Measurements from ENCODE around the gene UIMC1. TPM values are rescaled to one million over a fixed set of nuclear protein-coding genes. Genes with fewer than 3 reads are reported as not detected.

UIMC1 gene
- total and polyA plus RNA-seq, 2 of the 13 experiments (the other 11 are each of a cell fraction or from before 2014, with no cell fraction given), result 18.9 to 32.7 TPM

GRCh38 chr5:176895831-176896230, 110.7 kb downstream of the UIMC1 start:
- no peak for FAIRE-seq
- ChIA-PET CTCF (ENCODE audit: low intra/inter-chr PET ratio, low total read pairs) (no interaction called here), POLR2A (no interaction called here)
- intact Hi-C loops (cut with micrococcal nuclease; ENCODE audit: unreplicated experiment) (no loop called here), in situ Hi-C loops (cut with HindIII; ENCODE audit: extremely low pct_ligation_motif_present, low pct_unique_long_range_greater_than_20kb) (no loop called here)
- ATAC-seq, result peak; percentile 12; the same call in 1 of the 3 replicates
- TF ChIP-seq CENPBD1 (CRISPR knock-in tag; IDR thresholded peaks at IDR 0.05; ENCODE audit: borderline replicate concordance, low read depth) (no peak), MAFF (IDR thresholded peaks at IDR 0.05; ENCODE audit: low read depth, low read length) (no peak), BCLAF1 (IDR thresholded peaks at IDR 0.05) (no peak), CTCF (CRISPR knock-in tag; IDR thresholded peaks at IDR 0.05) (peak; percentile 18; the same call in 1 of the 2 replicates)
- Histone ChIP-seq H3K4me2 (ENCODE audit: low read depth, low read length) (no peak overlapping the region), H3K9ac (ENCODE audit: insufficient read depth, low read depth, low read length) (no peak overlapping the region), H3K9me3 (ENCODE audit: low read length) (no peaks in the 10 kb centered on the region), H3K36me3 (replicated peaks in 1 of 2; ENCODE audit: control insufficient read depth in 1 of 2, insufficient read depth in 2 of 2, low read length in 2 of 2) (no peaks in the 10 kb centered on the region), H3K4me1 (ENCODE audit: insufficient read depth, low read length) (no peaks in the 10 kb centered on the region), H3K4me3 (replicated peaks in 1 of 3; ENCODE audit: insufficient read depth in 1 of 3, low read depth in 2 of 3, low read length in 3 of 3) (no peak overlapping the region), H3K27ac (ENCODE audit: extremely low read length, insufficient read depth, low read length) (no peak overlapping the region), H3K27me3 (ENCODE audit: control insufficient read depth in 1 of 2, insufficient read depth in 2 of 2, low read length in 2 of 2) (peaks cover 2 to 8% of the 10 kb centered on the region in 2 experiments; a peak in 3 of 5 replicates), H2AFZ (ENCODE audit: low read length) (no peak overlapping the region), H3K79me2 (ENCODE audit: insufficient read depth, low read length) (no peaks in the 10 kb centered on the region), H4K20me1 (ENCODE audit: insufficient read depth, low read length) (no peaks in the 10 kb centered on the region)
- no peak for DNase-seq (ENCODE audit: low spot score)
- 6% methylated on average over 2 of the region's 4 CpGs for WGBS (ENCODE audit: low lambda C conversion rate)
- BruUV-seq (replicated peaks), result no TSS peak
